GM23338 (cell line): ENCODE data around the gene XRN2. TPM values are rescaled to one million over a fixed set of nuclear protein-coding genes. Genes with fewer than 3 reads are reported as not detected.

Experiments used
- ATAC-seq: fragments of 200-7000 bp; cut with Tn5 transposase; 3 replicates; pipeline ENCODE4 v1.9.1; 2020
- DNase-seq: peaks from one replicate; pipeline ENCODE4 v3.0.0-alpha.2; 2015; ENCODE audit warnings: low spot score
- H2AFZ ChIP-seq: fragments of 200-600 bp; sonication (generic); 2 replicates; pipeline ENCODE4 v1.8.0; 2016; ENCODE audit warnings: antibody characterized with exemption, mild to moderate bottlenecking, moderate library complexity
- H3F3A ChIP-seq: fragments of 200-600 bp; sonication (generic); replicated peaks from 2 replicates; pipeline ENCODE4 v1.8.0; 2017; ENCODE audit warnings: antibody characterized with exemption, mixed run types, low read depth
- H3K27ac ChIP-seq: fragments of 200-600 bp; sonication (generic); 2 replicates; pipeline ENCODE4 v1.6.1; 2016; ENCODE audit warnings: low read depth
- H3K27me3 ChIP-seq: fragments of 200-600 bp; sonication (generic); 2 replicates; pipeline ENCODE4 v1.8.0; 2016; ENCODE audit warnings: mild to moderate bottlenecking, mixed run types, moderate library complexity; ENCODE audit not compliant: insufficient read depth
- H3K36me3 ChIP-seq: fragments of 200-600 bp; sonication (generic); 2 replicates; pipeline ENCODE4 v1.8.0; 2016; ENCODE audit warnings: mild to moderate bottlenecking; ENCODE audit not compliant: insufficient read depth
- H3K4me1 ChIP-seq: fragments of 200-600 bp; sonication (generic); 2 replicates; pipeline ENCODE4 v1.8.0; 2016; ENCODE audit warnings: mild to moderate bottlenecking, moderate library complexity; ENCODE audit not compliant: insufficient read depth
- H3K4me2 ChIP-seq: fragments of 200-600 bp; sonication (generic); 2 replicates; pipeline ENCODE4 v1.7.1; 2017; ENCODE audit warnings: mixed run types
- H3K4me3 ChIP-seq: fragments of 200-600 bp; sonication (generic); 2 replicates; pipeline ENCODE4 v1.6.1; 2016; ENCODE audit warnings: mixed run types
- H3K79me2 ChIP-seq: fragments of 200-600 bp; sonication (generic); replicated peaks from 2 replicates; pipeline ENCODE4 v1.8.0; 2017; ENCODE audit warnings: mild to moderate bottlenecking; ENCODE audit not compliant: insufficient read depth
- H3K9me2 ChIP-seq: fragments of 200-600 bp; sonication (generic); 2 replicates; pipeline ENCODE4 v1.8.0; 2017; ENCODE audit not compliant: insufficient read depth
- H4K20me1 ChIP-seq: fragments of 200-600 bp; sonication (generic); replicated peaks from 2 replicates; pipeline ENCODE4 v1.8.0; 2017; ENCODE audit warnings: mild to moderate bottlenecking; ENCODE audit not compliant: insufficient read depth
- H3K27ac Mint-ChIP-seq: 2 replicates; pipeline ENCODE4 v1.8.0; 2020; ENCODE audit warnings: inconsistent platforms, mild to moderate bottlenecking, moderate library complexity, mixed read lengths
- H3K27me3 Mint-ChIP-seq: 3 replicates; pipeline ENCODE4 v1.8.0; 2022; ENCODE audit warnings: low read depth, mild to moderate bottlenecking, moderate library complexity, mixed read lengths, inconsistent platforms; ENCODE audit not compliant: insufficient read depth, poor library complexity
- H3K36me3 Mint-ChIP-seq: 3 replicates; pipeline ENCODE4 v1.8.0; 2021; ENCODE audit warnings: low read depth, mild to moderate bottlenecking, inconsistent platforms, moderate library complexity, mixed read lengths
- H3K4me1 Mint-ChIP-seq: 3 replicates; pipeline ENCODE4 v1.8.0; 2020; ENCODE audit warnings: mild to moderate bottlenecking, inconsistent platforms, mixed read lengths
- H3K4me3 Mint-ChIP-seq: 3 replicates; pipeline ENCODE4 v1.8.0; 2021; ENCODE audit warnings: moderate library complexity, mild to moderate bottlenecking, inconsistent platforms, mixed read lengths
- H3K9me3 Mint-ChIP-seq: 3 replicates; pipeline ENCODE4 v1.8.0; 2020; ENCODE audit warnings: moderate library complexity, mild to moderate bottlenecking, inconsistent platforms, mixed read lengths
- CREB1 ChIP-seq: fragments of 250-450 bp; sonication (Bioruptor Pico); IDR thresholded peaks from 2 replicates; pipeline ENCODE4 v1.5.0; 2020; ENCODE audit warnings: low read depth, mild to moderate bottlenecking, moderate library complexity
- STAT1 ChIP-seq: IDR thresholded peaks from one replicate; pipeline ENCODE4 v1.6.1; 2016; ENCODE audit warnings: antibody characterized with exemption; ENCODE audit not compliant: unreplicated experiment
- polyA plus RNA-seq: library from polyadenylated mRNA; unstranded; fragments of >200 nt; fragmentation: Nextera tagmentation; extraction: Ambion mirVana; gene quantifications from 2 replicates; pipeline ENCODE4 v1.2.1, GENCODE V29; 2016
- total RNA-seq: library from RNA; depleted of rRNA; stranded (reverse); fragments of >200 nt; shearing (Covaris generic); gene quantifications from 2 replicates; pipeline ENCODE4 v1.2.3, GENCODE V29; 2014
- TF ChIP-seq, protein P1 (sequence below): fragments of 250-450 bp; sonication (Bioruptor Pico); IDR thresholded peaks from 2 replicates; pipeline ENCODE4 v1.5.0; 2020; ENCODE audit warnings: mild to moderate bottlenecking, moderate library complexity
- TF ChIP-seq, protein P2 (sequence below): IDR thresholded peaks from one replicate; pipeline ENCODE4 v1.6.1; 2018; ENCODE audit warnings: antibody characterized with exemption; ENCODE audit not compliant: unreplicated experiment

XRN2 gene
- total and polyA plus RNA-seq, 2 experiments from 2014 or later, result 113 to 150 TPM

DNA sequence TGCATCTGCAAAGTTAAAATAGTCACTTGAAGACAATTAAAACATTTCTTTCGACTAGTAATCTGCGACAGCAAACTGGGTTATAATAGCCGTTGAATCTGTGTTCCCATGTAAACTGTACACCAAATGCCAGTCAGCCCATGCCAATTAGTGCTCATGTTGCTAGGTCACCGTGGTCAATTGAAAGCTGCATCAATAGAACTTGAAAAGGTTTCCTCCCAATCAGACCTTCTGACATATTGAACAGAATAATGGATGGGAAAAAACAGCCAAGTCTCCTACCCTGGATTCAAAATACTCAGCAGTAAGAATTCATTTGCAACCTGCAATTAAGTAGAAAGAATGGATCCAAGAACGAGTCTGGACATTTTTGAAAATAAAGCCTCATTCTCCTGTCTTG is 83.0 kb downstream of the XRN2 start (continued):
- TF ChIP-seq, protein P1, sequence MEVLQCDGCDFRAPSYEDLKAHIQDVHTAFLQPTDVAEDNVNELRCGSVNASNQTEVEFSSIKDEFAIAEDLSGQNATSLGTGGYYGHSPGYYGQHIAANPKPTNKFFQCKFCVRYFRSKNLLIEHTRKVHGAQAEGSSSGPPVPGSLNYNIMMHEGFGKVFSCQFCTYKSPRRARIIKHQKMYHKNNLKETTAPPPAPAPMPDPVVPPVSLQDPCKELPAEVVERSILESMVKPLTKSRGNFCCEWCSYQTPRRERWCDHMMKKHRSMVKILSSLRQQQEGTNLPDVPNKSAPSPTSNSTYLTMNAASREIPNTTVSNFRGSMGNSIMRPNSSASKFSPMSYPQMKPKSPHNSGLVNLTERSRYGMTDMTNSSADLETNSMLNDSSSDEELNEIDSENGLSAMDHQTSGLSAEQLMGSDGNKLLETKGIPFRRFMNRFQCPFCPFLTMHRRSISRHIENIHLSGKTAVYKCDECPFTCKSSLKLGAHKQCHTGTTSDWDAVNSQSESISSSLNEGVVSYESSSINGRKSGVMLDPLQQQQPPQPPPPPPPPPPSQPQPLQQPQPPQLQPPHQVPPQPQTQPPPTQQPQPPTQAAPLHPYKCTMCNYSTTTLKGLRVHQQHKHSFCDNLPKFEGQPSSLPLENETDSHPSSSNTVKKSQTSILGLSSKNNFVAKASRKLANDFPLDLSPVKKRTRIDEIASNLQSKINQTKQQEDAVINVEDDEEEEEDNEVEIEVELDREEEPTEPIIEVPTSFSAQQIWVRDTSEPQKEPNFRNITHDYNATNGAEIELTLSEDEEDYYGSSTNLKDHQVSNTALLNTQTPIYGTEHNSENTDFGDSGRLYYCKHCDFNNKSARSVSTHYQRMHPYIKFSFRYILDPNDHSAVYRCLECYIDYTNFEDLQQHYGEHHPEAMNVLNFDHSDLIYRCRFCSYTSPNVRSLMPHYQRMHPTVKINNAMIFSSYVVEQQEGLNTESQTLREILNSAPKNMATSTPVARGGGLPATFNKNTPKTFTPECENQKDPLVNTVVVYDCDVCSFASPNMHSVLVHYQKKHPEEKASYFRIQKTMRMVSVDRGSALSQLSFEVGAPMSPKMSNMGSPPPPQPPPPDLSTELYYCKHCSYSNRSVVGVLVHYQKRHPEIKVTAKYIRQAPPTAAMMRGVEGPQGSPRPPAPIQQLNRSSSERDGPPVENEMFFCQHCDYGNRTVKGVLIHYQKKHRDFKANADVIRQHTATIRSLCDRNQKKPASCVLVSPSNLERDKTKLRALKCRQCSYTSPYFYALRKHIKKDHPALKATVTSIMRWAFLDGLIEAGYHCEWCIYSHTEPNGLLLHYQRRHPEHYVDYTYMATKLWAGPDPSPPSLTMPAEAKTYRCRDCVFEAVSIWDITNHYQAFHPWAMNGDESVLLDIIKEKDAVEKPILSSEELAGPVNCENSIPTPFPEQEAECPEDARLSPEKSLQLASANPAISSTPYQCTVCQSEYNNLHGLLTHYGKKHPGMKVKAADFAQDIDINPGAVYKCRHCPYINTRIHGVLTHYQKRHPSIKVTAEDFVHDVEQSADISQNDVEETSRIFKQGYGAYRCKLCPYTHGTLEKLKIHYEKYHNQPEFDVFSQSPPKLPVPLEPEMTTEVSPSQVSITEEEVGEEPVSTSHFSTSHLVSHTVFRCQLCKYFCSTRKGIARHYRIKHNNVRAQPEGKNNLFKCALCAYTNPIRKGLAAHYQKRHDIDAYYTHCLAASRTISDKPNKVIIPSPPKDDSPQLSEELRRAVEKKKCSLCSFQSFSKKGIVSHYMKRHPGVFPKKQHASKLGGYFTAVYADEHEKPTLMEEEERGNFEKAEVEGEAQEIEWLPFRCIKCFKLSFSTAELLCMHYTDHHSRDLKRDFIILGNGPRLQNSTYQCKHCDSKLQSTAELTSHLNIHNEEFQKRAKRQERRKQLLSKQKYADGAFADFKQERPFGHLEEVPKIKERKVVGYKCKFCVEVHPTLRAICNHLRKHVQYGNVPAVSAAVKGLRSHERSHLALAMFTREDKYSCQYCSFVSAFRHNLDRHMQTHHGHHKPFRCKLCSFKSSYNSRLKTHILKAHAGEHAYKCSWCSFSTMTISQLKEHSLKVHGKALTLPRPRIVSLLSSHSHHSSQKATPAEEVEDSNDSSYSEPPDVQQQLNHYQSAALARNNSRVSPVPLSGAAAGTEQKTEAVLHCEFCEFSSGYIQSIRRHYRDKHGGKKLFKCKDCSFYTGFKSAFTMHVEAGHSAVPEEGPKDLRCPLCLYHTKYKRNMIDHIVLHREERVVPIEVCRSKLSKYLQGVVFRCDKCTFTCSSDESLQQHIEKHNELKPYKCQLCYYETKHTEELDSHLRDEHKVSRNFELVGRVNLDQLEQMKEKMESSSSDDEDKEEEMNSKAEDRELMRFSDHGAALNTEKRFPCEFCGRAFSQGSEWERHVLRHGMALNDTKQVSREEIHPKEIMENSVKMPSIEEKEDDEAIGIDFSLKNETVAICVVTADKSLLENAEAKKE (CRISPR knock-in tag), result no peak

DNA sequence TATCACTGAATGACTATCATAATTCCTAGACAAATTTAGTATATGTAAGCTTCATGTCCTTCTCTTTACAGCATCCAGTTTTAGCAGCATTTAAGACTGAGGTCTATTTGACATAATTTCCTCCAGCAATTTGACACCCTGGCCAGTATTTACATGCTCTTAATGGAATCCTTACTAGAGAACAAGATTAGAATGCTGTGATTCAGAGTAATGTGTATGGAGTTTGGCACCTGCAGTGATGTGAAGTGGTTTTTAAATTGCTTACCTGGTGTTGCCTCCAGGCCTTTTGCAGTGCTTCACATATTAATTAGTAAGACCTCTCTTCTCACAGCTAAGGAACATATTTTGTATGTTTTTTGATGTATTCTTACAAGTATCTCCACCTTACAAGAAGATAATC is 84.4 kb downstream of the XRN2 start:
- Mint-ChIP-seq H3K9me3 (no peaks in the 10 kb centered on the region), H3K27ac (no peak overlapping the region), H3K27me3 (peaks cover 16% of the 10 kb centered on the region), H3K36me3 (peaks cover 26% of the 10 kb centered on the region; the same call in 2 of the 3 replicates), H3K4me3 (no peak overlapping the region), H3K4me1 (peaks cover 12% of the 10 kb centered on the region; the same call in 2 of the 3 replicates)
- Histone ChIP-seq H3K4me1 (peaks cover 21% of the 10 kb centered on the region), H3F3A (0 out of 2 replicates have a peak, but pooled peaks cover 4% of the 10 kb centered on the region), H2AFZ (no peak overlapping the region), H3K4me3 (no peak overlapping the region), H3K4me2 (no peak overlapping the region), H3K9me2 (no peaks in the 10 kb centered on the region), H3K79me2 (no peaks in the 10 kb centered on the region), H3K27me3 (peaks cover 30% of the 10 kb centered on the region), H4K20me1 (peaks cover 15% of the 10 kb centered on the region), H3K27ac (no peak overlapping the region), H3K36me3 (peaks cover 4% of the 10 kb centered on the region)
- ATAC-seq, result no peak
- no peak for DNase-seq
- no peak for TF ChIP-seq CREB1 (CRISPR knock-in tag)
- TF ChIP-seq, protein P2, sequence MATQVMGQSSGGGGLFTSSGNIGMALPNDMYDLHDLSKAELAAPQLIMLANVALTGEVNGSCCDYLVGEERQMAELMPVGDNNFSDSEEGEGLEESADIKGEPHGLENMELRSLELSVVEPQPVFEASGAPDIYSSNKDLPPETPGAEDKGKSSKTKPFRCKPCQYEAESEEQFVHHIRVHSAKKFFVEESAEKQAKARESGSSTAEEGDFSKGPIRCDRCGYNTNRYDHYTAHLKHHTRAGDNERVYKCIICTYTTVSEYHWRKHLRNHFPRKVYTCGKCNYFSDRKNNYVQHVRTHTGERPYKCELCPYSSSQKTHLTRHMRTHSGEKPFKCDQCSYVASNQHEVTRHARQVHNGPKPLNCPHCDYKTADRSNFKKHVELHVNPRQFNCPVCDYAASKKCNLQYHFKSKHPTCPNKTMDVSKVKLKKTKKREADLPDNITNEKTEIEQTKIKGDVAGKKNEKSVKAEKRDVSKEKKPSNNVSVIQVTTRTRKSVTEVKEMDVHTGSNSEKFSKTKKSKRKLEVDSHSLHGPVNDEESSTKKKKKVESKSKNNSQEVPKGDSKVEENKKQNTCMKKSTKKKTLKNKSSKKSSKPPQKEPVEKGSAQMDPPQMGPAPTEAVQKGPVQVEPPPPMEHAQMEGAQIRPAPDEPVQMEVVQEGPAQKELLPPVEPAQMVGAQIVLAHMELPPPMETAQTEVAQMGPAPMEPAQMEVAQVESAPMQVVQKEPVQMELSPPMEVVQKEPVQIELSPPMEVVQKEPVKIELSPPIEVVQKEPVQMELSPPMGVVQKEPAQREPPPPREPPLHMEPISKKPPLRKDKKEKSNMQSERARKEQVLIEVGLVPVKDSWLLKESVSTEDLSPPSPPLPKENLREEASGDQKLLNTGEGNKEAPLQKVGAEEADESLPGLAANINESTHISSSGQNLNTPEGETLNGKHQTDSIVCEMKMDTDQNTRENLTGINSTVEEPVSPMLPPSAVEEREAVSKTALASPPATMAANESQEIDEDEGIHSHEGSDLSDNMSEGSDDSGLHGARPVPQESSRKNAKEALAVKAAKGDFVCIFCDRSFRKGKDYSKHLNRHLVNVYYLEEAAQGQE, result no peak
- no peak for TF ChIP-seq STAT1
- TF ChIP-seq, protein P1 (CRISPR knock-in tag), result no peak
